Breast epithelium (tissue), 4 donors: ENCODE measurements around the gene TLK1. TPM values are rescaled to one million over a fixed set of nuclear protein-coding genes. Genes with fewer than 3 reads are reported as not detected.

Experiments
- DNase-seq, 2 donors: peaks; one replicate each; pipeline ENCODE4 v3.0.0-alpha.2; 2019; ENCODE audit warnings: low spot score in 2 of 2
- H3K27ac ChIP-seq, 2 donors: fragments of 200-600 bp; sonication (generic) in 1 of 2; one replicate each; pipeline ENCODE4 v1.5.1; 2016 to 2019; ENCODE audit warnings: mild to moderate bottlenecking in 1 of 2
- H3K27me3 ChIP-seq, 2 donors: fragments of 200-600 bp; sonication (generic) in 1 of 2; one replicate each; pipeline versions ENCODE4 v1.5.1 to v1.6.0; 2017 to 2019; ENCODE audit warnings: control low read depth in 1 of 2, mild to moderate bottlenecking in 1 of 2
- H3K36me3 ChIP-seq: fragments of 200-600 bp; one replicate; pipeline ENCODE4 v1.5.1; 2019
- H3K4me1 ChIP-seq, 2 donors: fragments of 200-600 bp; sonication (generic); one replicate each; pipeline ENCODE4 v1.5.1; 2016 to 2019; ENCODE audit warnings: control low read depth in 1 of 2
- H3K4me3 ChIP-seq, 3 donors: fragments of 200-600 bp; sonication (generic); 1 replicate in 2 of 3; 2 replicates in 1 of 3; pipeline ENCODE4 v1.5.1; 2016 to 2019; ENCODE audit warnings: mild to moderate bottlenecking in 3 of 3, moderate library complexity in 2 of 3
- H3K9me3 ChIP-seq, 2 donors: fragments of 200-600 bp; sonication (generic) in 1 of 2; one replicate each; pipeline ENCODE4 v1.5.1; 2016 to 2019; ENCODE audit warnings: control low read depth in 1 of 2
- CTCF ChIP-seq, 3 donors: fragments of 450-650 bp; IDR thresholded peaks; one replicate each; pipeline ENCODE4 v1.5.1; 2016 to 2017; ENCODE audit warnings: antibody characterized with exemption in 3 of 3, mild to moderate bottlenecking in 3 of 3, moderate library complexity in 3 of 3
- POLR2A ChIP-seq: fragments of 450-650 bp; IDR thresholded peaks from one replicate; pipeline ENCODE4 v1.6.1; 2016; ENCODE audit warnings: antibody characterized with exemption, mild to moderate bottlenecking, moderate library complexity
- POLR2AphosphoS5 ChIP-seq, 3 donors: sonication (generic); formaldehyde crosslinking; IDR thresholded peaks; one replicate each; pipeline ENCODE4 v1.6.1; 2017; ENCODE audit warnings: antibody characterized with exemption in 3 of 3
- intact Hi-C: fragments of 100-400 bp; cut with DNase I; formaldehyde crosslinking; loops from one replicate; pipeline ENCODE4 v1.15.1; 2023; ENCODE audit warnings: low total_unique reads
- total RNA-seq, 3 donors: library from RNA; depleted of rRNA; stranded (reverse); fragments of >200 nt; gene quantifications; one replicate each; pipeline ENCODE4 v1.1.0, GENCODE V29; 2016

TLK1 gene
- total RNA-seq, 3 donors from 2014 or later: 34.1 to 45.7 (median 40.6) TPM

- no peak for DNase-seq
- Histone ChIP-seq H3K27me3 (no peaks in the 10 kb centered on the region), H3K4me3 (peak overlapping the region; percentile 68 to 97 (median 86)), H3K4me1 (no peaks in the 10 kb centered on the region), H3K9me3 (no peaks in the 10 kb centered on the region), H3K27ac (peak overlapping the region; percentile 98 to 99), H3K36me3 (no peaks in the 10 kb centered on the region)
- intact Hi-C loops: no loop called here
- TF ChIP-seq POLR2AphosphoS5 (IDR thresholded peaks at IDR 0.05) (no peak), POLR2A (no peak), CTCF (IDR thresholded peaks at IDR 0.05) (no peak)
Measured at GRCh38 chr2:171158790-171159371, 1.8 kb downstream of the TLK1 start.

GRCh38 chr2:171158036-171158789 lies 2.5 kb downstream of the TLK1 start:
- Histone ChIP-seq H3K36me3 (no peaks in the 10 kb centered on the region), H3K4me1 (no peaks in the 10 kb centered on the region), H3K9me3 (no peaks in the 10 kb centered on the region), H3K4me3 (peak overlapping the region in 1 of 3 donors; percentile 86), H3K27ac (no peak overlapping the region), H3K27me3 (no peaks in the 10 kb centered on the region)
- no peak for TF ChIP-seq POLR2AphosphoS5 (IDR thresholded peaks at IDR 0.05)
- no peak for TF ChIP-seq CTCF (IDR thresholded peaks at IDR 0.05)
- TF ChIP-seq POLR2A: no peak
- intact Hi-C loops: no loop called here
- DNase-seq: no peak

GRCh38 chr2:171157109-171157500 lies 3.6 kb downstream of the TLK1 start:
- no peak overlapping the region for H3K4me3 ChIP-seq
- H3K9me3 ChIP-seq: no peaks in the 10 kb centered on the region
- no peaks in the 10 kb centered on the region for H3K4me1 ChIP-seq
- H3K27me3 ChIP-seq: no peaks in the 10 kb centered on the region
- DNase-seq: no peak
- no peak overlapping the region for H3K27ac ChIP-seq
- TF ChIP-seq POLR2AphosphoS5 (IDR thresholded peaks at IDR 0.05): no peak
- TF ChIP-seq POLR2A: no peak
- TF ChIP-seq CTCF (IDR thresholded peaks at IDR 0.05): no peak
- intact Hi-C loops: no loop called here
- H3K36me3 ChIP-seq: no peaks in the 10 kb centered on the region

- no peak overlapping the region for H3K27ac ChIP-seq
- H3K4me1 ChIP-seq: no peaks in the 10 kb centered on the region
- DNase-seq: no peak
- intact Hi-C loops: no loop called here
- H3K9me3 ChIP-seq: no peaks in the 10 kb centered on the region
- no peak overlapping the region for H3K4me3 ChIP-seq
- TF ChIP-seq POLR2AphosphoS5 (IDR thresholded peaks at IDR 0.05) (no peak), CTCF (IDR thresholded peaks at IDR 0.05) (no peak), POLR2A (no peak)
- H3K27me3 ChIP-seq: no peaks in the 10 kb centered on the region
- H3K36me3 ChIP-seq: no peaks in the 10 kb centered on the region
Measured at GRCh38 chr2:171154348-171154747, 6.3 kb downstream of the TLK1 start.

- DNase-seq: no peak
- no peaks in the 10 kb centered on the region for H3K4me1 ChIP-seq
- no peaks in the 10 kb centered on the region for H3K9me3 ChIP-seq
- intact Hi-C loops: no loop called here
- no peaks in the 10 kb centered on the region for H3K27me3 ChIP-seq
- no peak overlapping the region for H3K4me3 ChIP-seq
- TF ChIP-seq POLR2AphosphoS5 (IDR thresholded peaks at IDR 0.05) (no peak), POLR2A (no peak), CTCF (IDR thresholded peaks at IDR 0.05) (no peak)
- no peaks in the 10 kb centered on the region for H3K36me3 ChIP-seq
- H3K27ac ChIP-seq: no peak overlapping the region
Measured at GRCh38 chr2:171150694-171151285, 9.9 kb downstream of the TLK1 start.
